K562 (cell line): ENCODE measurements around the gene CDKN1C. TPM values are rescaled to one million over a fixed set of nuclear protein-coding genes. Genes with fewer than 3 reads are reported as not detected.
A peak's percentile ranks its signal among the peaks of the same experiment; 100 is the strongest.

Experiments
- ATAC-seq: fragments of 200-7000 bp; cut with Tn5 transposase; 3 replicates; pipeline ENCODE4 v1.9.1; 2020; ENCODE audit warnings: moderate library complexity
- BruUV-seq: library from RNA; stranded (reverse); fragments of 400-500 nt; replicated peaks from 2 replicates; lab custom pipeline; 2021; lab: Mats Ljungman, UMichigan
- CTCF ChIA-PET: fragments of 300-600 bp; formaldehyde crosslinking; extraction: SDS; loops from one replicate; lab custom pipeline; 2021; ENCODE audit warnings: low intra/inter-chr PET ratio; lab: Yijun Ruan, JAX
- POLR2A ChIA-PET: fragments of 300-600, 350-650 bp; sonication (Branson Sonifier 250); formaldehyde crosslinking; extraction: SDS; loops from one replicate; lab custom pipeline; 2021; ENCODE audit warnings: antibody characterized with exemption, inconsistent platforms; lab: Yijun Ruan, JAX
- DNase-seq, 4 experiments: peaks; one replicate each; pipeline versions ENCODE4 v3.0.0 to v3.0.0-alpha.2; 2011 to 2018; ENCODE audit warnings: low spot score in 3 of 4, mixed read lengths in 3 of 4; ENCODE audit errors: extremely low read depth in 1 of 4
- FAIRE-seq: peaks from 2 replicates; lab custom pipeline; 2011; peaks lifted over from hg19 to GRCh38; lab: Jason Lieb, UNC
- H2AFZ ChIP-seq: 2 replicates; pipeline ENCODE4 v1.6.0; 2011; ENCODE audit warnings: low read depth, low read length, control low read depth, inconsistent platforms
- H3K27ac ChIP-seq: fragments of 200-600 bp; 3 replicates; pipeline ENCODE4 v1.8.0; 2011; ENCODE audit warnings: low read depth, mild to moderate bottlenecking, control low read depth, inconsistent platforms, low read length, moderate library complexity, mixed read lengths; ENCODE audit errors: extremely low read depth
- H3K27me3 ChIP-seq, 2 experiments: fragments of 300-600 bp in 1 of 2; 2 replicates in 1 of 2; 3 replicates in 1 of 2; pipeline versions ENCODE4 v1.6.0 to v1.8.0; 2011; ENCODE audit warnings: inconsistent platforms in 2 of 2, low read length in 2 of 2, mild to moderate bottlenecking in 1 of 2, mixed read lengths in 1 of 2, moderate library complexity in 1 of 2; ENCODE audit not compliant: control insufficient read depth in 2 of 2, insufficient read depth in 2 of 2
- H3K36me3 ChIP-seq: fragments of 300-600 bp; 3 replicates; pipeline ENCODE4 v1.8.0; 2011; ENCODE audit warnings: mild to moderate bottlenecking, low read length, inconsistent platforms; ENCODE audit not compliant: control insufficient read depth, insufficient read depth
- H3K4me1 ChIP-seq, 2 experiments: fragments of 200-600 bp in 1 of 2; replicated peaks in 1 of 2; 2 replicates in 1 of 2; 3 replicates in 1 of 2; pipeline versions ENCODE4 v1.5.1 to v1.8.0; 2011; ENCODE audit warnings: inconsistent platforms in 2 of 2, low read length in 2 of 2, mild to moderate bottlenecking in 1 of 2, mixed read lengths in 1 of 2, moderate library complexity in 1 of 2; ENCODE audit not compliant: control insufficient read depth in 2 of 2, insufficient read depth in 2 of 2
- H3K4me2 ChIP-seq: 2 replicates; pipeline ENCODE4 v1.6.1; 2011; ENCODE audit warnings: low read length, control low read depth, inconsistent platforms, mixed read lengths; ENCODE audit not compliant: insufficient read depth
- H3K4me3 ChIP-seq: fragments of 200-600 bp; sonication (generic), shearing (Covaris generic); 2 replicates; pipeline ENCODE4 v1.5.1; 2016; ENCODE audit warnings: control low read depth, inconsistent platforms
- H3K79me2 ChIP-seq: fragments of 200-600 bp; 3 replicates; pipeline ENCODE4 v1.8.0; 2011; ENCODE audit warnings: low read length, inconsistent platforms; ENCODE audit not compliant: control insufficient read depth, insufficient read depth
- H3K9ac ChIP-seq, 2 experiments: 2 replicates each; pipeline versions ENCODE4 v1.6.0 to v1.6.1; 2011; ENCODE audit warnings: low read depth in 2 of 2, low read length in 2 of 2, control low read depth in 1 of 2, inconsistent platforms in 1 of 2, mild to moderate bottlenecking in 1 of 2, mixed read lengths in 1 of 2; ENCODE audit not compliant: insufficient read depth in 1 of 2
- H3K9me1 ChIP-seq: one replicate; pipeline ENCODE4 v1.6.0; 2011; ENCODE audit warnings: inconsistent platforms, mild to moderate bottlenecking, low read length, moderate library complexity; ENCODE audit not compliant: control insufficient read depth, insufficient read depth
- H3K9me3 ChIP-seq: replicated peaks from 2 replicates; pipeline ENCODE4 v1.5.1; 2011; ENCODE audit warnings: low read depth, low read length, inconsistent platforms; ENCODE audit not compliant: control insufficient read depth, insufficient read depth
- H4K20me1 ChIP-seq: replicated peaks from 2 replicates; pipeline ENCODE4 v1.6.1; 2011; ENCODE audit warnings: low read length, inconsistent platforms, mixed read lengths; ENCODE audit not compliant: control insufficient read depth, insufficient read depth
- BCOR ChIP-seq: fragments of 450-650 bp; IDR thresholded peaks from 2 replicates; pipeline ENCODE4 v1.6.1; 2016
- CBX3 ChIP-seq, 2 experiments: IDR thresholded peaks; 1 replicate in 1 of 2; 2 replicates in 1 of 2; pipeline ENCODE4 v1.6.1; 2012; ENCODE audit warnings: inconsistent platforms in 2 of 2, low read length in 2 of 2, borderline replicate concordance in 1 of 2, control low read depth in 1 of 2
- CTBP1 ChIP-seq: fragments of 450-650 bp; IDR thresholded peaks from 2 replicates; pipeline ENCODE4 v1.6.1; 2016; ENCODE audit warnings: borderline replicate concordance
- KDM1A ChIP-seq, 2 experiments: fragments of 450-650 bp; IDR thresholded peaks; 2 replicates each; pipeline ENCODE4 v1.6.1; 2016; ENCODE audit warnings: mild to moderate bottlenecking in 2 of 2
- RBM25 ChIP-seq: fragments of 200-400 bp; formaldehyde crosslinking; IDR thresholded peaks from 2 replicates; pipeline ENCODE4 v1.6.1; 2018; ENCODE audit warnings: low read length, low read depth, moderate library complexity; ENCODE audit not compliant: severe bottlenecking
- TRIM28 ChIP-seq: fragments of 450-650 bp; IDR thresholded peaks from 2 replicates; pipeline ENCODE4 v1.6.1; 2017
- ZNF239 ChIP-seq: fragments of 250-450 bp; sonication (Bioruptor Pico); IDR thresholded peaks from 2 replicates; pipeline ENCODE4 v1.4.0; 2020; ENCODE audit warnings: mild to moderate bottlenecking
- ZZZ3 ChIP-seq: fragments of 450-650 bp; IDR thresholded peaks from 2 replicates; pipeline ENCODE4 v1.6.1; 2016; ENCODE audit warnings: antibody characterized with exemption, mild to moderate bottlenecking, moderate library complexity
- WGBS: fragments of 100-300 bp; shearing (Covaris generic); methylation state at CpG from one replicate; pipeline ENCODE4 v1.1.6; 2016; ENCODE audit warnings: low coverage, mixed read lengths; ENCODE audit not compliant: insufficient coverage; ENCODE audit errors: missing lambda C conversion rate; 5-methylcytosine and 5-hydroxymethylcytosine counted together
- in situ Hi-C: fragments of 300-500 bp; cut with MboI; formaldehyde crosslinking; loops from 4 replicates; pipeline ENCODE4 v1.15.0; 2018; ENCODE audit warnings: inconsistent platforms, mixed read lengths
- intact Hi-C: fragments of 100-400 bp; cut with micrococcal nuclease; formaldehyde crosslinking; loops from 2 replicates; pipeline ENCODE4 v1.14.2; 2022
- polyA plus RNA-seq, 8 experiments: library from polyadenylated mRNA; depleted of rRNA in 4 of 8; stranded (reverse) in 5 of 8; unstranded in 3 of 8; fragments of >200 nt; fragmentation: Nextera tagmentation in 2 of 8; fragmentation: Illumina TruSeq in 1 of 8; extraction: Ambion mirVana in 2 of 8; extraction: Trizol in 1 of 8; gene quantifications; 2 replicates each; pipeline versions ENCODE4 v1.2.1 to v1.2.3, GENCODE V29; 2011 to 2014; ENCODE audit warnings: inconsistent platforms in 1 of 8, missing spikeins in 1 of 8
- total RNA-seq, 7 experiments: library from RNA; depleted of rRNA in 6 of 7; stranded (reverse); fragments of >200 nt in 6 of 7; fragmentation: Illumina TruSeq in 2 of 7; extraction: Trizol in 2 of 7; gene quantifications; 2 replicates each; pipeline versions ENCODE4 v1.2.1 to v1.2.3, GENCODE V29; 2011 to 2021; ENCODE audit warnings: low replicate concordance in 1 of 7

Gene CDKN1C
- total and polyA plus RNA-seq, 9 of the 15 experiments (the other 6 are each of a cell fraction or from before 2014, with no cell fraction given), result 2.8 to 21.1 (median 9.3) TPM

GRCh38 chr11:2878782-2879181 lies 6.8 kb downstream of the CDKN1C start:
- BruUV-seq, result no TSS peak
- intact Hi-C loops, result no loop called here
- no peak overlapping the region for H2AFZ ChIP-seq
- no peaks in the 10 kb centered on the region for H3K79me2 ChIP-seq
- WGBS, result 41% methylated on average over 8 of the region's 8 CpGs
- H3K27me3 ChIP-seq, result peaks cover 0 to 12% of the 10 kb centered on the region in 2 experiments; a peak in 1 of 5 replicates
- H3K36me3 ChIP-seq, result no peaks in the 10 kb centered on the region
- no peaks in the 10 kb centered on the region for H3K9me1 ChIP-seq
- in situ Hi-C loops, result no loop called here
- no peak overlapping the region for H3K4me2 ChIP-seq
- ChIA-PET CTCF (no interaction called here), POLR2A (no interaction called here)
- no peak overlapping the region for H3K4me3 ChIP-seq
- TF ChIP-seq CTBP1, result no peak
- TF ChIP-seq ZZZ3, result no peak
- TF ChIP-seq ZNF239 (CRISPR knock-in tag), result no peak
- TF ChIP-seq RBM25, result peak; percentile 20
- peak in 1 of 2 experiments; percentile 66; a peak in 1 of 3 replicates for TF ChIP-seq CBX3 (IDR thresholded peaks at IDR 0.05; ENCODE audit: borderline replicate concordance in 1 of 2, low read length in 2 of 2)
- peak; percentile 57; the same call in 1 of the 2 replicates for TF ChIP-seq BCOR
- peak in 1 of 2 experiments; percentile 18; a peak in 1 of 4 replicates for TF ChIP-seq KDM1A (IDR thresholded peaks at IDR 0.05)
- 0 out of 2 replicates have a peak, but pooled peaks have one; percentile 36 for TF ChIP-seq TRIM28
- ATAC-seq (no peak), DNase-seq (no peak), FAIRE-seq (no peak)
- H4K20me1 ChIP-seq, result no peaks in the 10 kb centered on the region
- H3K9me3 ChIP-seq, result peaks cover 6% of the 10 kb centered on the region
- H3K9ac ChIP-seq, result no peak overlapping the region
- no peak overlapping the region for H3K27ac ChIP-seq
- peaks cover 0 to 25% of the 10 kb centered on the region in 2 experiments; a peak in 3 of 5 replicates for H3K4me1 ChIP-seq
